Retinal pigment epithelial cell (primary cell): ENCODE results near the gene OVAAL.
"Not testable (repeated sequence)": the region's sequence is repeated elsewhere in the genome, so short reads cannot be mapped to it uniquely, and the experiment has no call there.

Source experiments
- DNase-seq: peaks from one replicate; pipeline ENCODE4 v3.0.0-alpha.2; 2010; ENCODE audit warnings: low read depth
- H3K4me3 ChIP-seq: 2 replicates; pipeline ENCODE4 v1.5.1; 2011; ENCODE audit warnings: mild to moderate bottlenecking, low read length, control low read depth, moderate library complexity
- TF ChIP-seq, protein P1 (sequence below): conservative IDR thresholded peaks from 2 replicates; pipeline ENCODE4 v1.5.1; 2011; ENCODE audit warnings: low read depth, low read length, control low read depth, inconsistent platforms

OVAAL gene

DNA sequence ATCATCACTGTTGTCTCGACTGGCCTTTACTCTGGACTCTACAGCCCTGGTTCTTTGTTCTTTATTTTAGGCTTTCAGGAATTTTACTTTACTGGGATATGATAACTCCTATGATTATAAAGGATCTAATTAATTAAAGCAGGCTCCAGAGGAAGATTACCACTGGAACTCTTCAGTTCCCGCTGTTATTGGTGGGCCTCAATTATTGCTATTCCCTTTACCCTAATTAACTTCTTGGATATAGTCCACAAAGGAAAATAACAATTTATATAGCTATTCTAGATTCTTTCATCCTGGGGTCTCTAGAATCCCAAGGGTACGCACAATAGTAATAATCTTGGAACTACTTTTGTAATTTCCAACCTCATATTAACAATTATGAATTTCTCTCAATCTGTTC, 8.5 kb upstream of the OVAAL start:
- no peak overlapping the region for H3K4me3 ChIP-seq
- no peak for DNase-seq
- TF ChIP-seq, protein P1, sequence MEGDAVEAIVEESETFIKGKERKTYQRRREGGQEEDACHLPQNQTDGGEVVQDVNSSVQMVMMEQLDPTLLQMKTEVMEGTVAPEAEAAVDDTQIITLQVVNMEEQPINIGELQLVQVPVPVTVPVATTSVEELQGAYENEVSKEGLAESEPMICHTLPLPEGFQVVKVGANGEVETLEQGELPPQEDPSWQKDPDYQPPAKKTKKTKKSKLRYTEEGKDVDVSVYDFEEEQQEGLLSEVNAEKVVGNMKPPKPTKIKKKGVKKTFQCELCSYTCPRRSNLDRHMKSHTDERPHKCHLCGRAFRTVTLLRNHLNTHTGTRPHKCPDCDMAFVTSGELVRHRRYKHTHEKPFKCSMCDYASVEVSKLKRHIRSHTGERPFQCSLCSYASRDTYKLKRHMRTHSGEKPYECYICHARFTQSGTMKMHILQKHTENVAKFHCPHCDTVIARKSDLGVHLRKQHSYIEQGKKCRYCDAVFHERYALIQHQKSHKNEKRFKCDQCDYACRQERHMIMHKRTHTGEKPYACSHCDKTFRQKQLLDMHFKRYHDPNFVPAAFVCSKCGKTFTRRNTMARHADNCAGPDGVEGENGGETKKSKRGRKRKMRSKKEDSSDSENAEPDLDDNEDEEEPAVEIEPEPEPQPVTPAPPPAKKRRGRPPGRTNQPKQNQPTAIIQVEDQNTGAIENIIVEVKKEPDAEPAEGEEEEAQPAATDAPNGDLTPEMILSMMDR = no peak

DNA sequence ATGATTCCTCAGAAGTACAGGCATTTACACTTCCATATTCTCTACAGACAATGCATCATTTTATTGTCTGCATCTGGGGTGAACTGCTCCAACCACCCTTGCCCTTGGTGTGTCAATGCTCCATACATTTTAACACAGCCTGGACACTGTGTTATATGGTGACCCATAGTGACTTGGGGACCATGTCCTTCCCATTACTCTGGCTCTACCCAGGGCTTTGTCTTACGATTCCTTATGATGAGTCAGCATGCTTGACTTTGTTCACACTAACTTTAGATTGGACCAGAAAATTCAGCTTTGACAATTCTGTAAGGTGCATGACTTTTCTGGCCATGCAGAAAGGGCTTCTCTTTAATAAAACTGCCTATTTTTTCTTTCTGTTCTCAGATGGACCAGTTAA, 6.8 kb upstream of the OVAAL start:
- TF ChIP-seq, protein P1 = no peak
- H3K4me3 ChIP-seq = no peak overlapping the region
- DNase-seq = no peak

DNA sequence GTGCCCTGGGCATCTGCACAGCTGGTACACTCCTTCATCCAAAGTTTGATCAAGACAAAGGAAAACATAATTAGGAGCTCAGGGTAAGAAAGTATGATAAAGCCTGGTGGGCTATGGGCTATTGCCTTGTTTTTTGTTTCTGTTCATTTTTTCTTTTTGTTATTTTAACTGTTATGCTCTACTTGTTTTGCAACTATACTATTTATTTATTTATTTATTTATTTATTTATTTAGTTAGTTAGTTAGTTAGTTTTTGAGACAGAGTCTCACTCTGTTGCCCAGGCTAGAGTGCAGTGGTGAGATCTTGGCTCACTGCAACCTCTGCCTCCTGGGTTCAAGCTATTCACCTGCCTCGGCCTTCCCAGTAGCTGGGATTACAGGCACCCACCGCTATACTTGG, 5.7 kb upstream of the OVAAL start:
- DNase-seq, H3K4me3 ChIP-seq: not testable (repeated sequence)

DNA sequence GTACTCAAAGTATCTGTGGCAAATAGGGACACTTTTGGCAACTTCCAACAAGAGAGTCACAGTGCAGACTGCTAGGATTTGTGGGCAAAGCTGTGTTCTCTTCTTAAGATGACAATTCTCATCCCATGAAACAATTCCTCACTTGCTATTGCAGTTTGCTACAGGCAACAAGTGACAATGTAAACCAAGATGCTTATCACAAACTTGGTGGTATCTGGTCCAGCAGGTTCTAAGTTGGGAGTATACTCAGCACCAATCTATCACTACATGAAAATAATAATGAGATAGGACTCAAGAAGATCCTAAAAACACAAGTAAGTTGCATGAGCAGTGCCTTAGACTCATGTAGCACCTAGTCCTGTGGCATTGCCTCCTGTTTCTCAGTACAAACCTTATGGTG, 3.4 kb upstream of the OVAAL start:
- DNase-seq = no peak
- no peak overlapping the region for H3K4me3 ChIP-seq
- TF ChIP-seq, protein P1 = no peak

DNA sequence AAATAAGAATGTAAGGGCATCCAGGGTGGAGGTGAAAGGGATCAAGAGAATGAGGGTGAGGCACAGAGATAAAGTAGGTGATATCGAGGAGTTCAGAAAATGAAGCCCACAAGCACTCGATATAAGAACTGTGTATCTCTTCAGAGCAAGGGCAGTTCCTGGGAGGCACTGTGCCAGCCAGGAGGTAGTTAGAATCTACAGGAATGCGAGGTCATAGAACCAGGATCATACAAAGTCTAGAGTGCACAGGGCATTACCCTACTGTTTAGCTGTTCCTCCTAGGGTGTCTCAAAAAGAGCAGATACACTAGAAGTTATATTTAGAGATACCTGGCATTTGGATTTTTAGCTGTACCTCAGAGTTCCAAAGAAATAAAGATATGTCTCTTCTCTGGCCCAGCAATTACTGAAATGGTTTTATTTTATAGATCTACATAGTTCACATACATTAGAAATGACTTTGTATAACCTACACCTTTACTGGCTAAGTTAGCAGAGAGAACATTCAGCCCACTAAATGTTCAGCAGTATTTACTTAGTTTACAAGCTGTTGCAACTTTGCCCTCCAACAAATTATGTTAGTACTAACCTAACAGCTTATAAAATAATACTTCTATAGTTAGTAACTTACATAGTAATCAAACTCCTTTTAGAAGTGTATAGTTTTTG, 1.6 kb downstream of the OVAAL start:
- TF ChIP-seq, protein P1 = no peak
- DNase-seq = no peak

DNA sequence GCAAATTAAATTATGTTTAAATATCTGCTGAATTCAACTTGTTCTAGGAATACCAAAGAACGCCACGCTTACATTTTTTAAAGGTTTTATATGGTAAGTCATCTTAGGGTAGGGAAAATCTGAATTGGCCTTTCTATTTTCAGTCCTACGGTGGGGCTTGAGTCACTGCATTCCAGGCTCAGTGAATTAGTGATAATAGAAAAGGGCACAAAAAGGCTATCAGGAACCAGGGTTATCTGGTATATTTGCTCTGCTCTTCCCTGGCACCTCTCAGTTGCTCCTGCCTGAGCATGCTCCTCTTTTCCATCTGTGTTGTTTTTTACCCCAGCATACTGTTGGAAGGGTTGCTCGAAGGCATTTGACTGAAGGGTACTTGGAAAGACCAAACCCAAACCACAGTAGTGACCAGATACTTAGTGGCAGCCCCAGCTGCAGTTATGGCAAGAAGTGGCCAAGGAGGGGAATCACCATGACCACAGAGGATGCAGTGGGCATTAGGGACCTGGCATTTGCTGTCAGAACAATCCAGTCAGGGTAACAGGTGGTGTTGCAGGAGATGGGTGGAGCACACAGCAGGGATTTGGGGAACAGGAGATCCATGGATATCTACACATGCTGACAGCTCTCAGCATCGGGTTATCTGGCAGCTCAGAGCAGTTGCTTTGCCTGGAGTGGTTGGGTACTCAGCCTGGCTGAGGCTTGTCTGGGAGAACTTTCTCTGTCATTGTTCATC, 2.3 kb downstream of the OVAAL start:
- no peak for DNase-seq
- TF ChIP-seq, protein P1 = no peak
- no peak overlapping the region for H3K4me3 ChIP-seq

More for the DNA sequence above, 1.6 kb downstream of the OVAAL start:
- H3K4me3 ChIP-seq = no peak overlapping the region

DNA sequence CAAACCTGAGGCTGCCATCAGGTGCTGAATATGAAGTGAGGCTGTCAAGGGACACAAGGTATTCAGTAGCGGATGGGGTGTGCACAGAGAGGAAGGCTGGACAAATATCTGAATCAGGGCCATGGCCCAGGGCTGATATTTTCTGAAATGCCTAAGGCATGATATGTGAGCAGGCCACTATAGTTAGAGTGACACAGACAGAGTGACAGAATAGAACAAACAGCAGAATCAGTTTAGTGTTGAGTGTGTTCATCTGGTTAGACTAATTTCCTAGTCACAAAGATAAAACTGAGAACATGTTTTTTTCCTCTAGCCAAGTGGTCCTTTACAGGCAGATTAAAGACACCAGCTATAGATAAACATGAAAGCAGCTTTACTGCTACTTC, 3.9 kb downstream of the OVAAL start:
- TF ChIP-seq, protein P1 = no peak
- H3K4me3 ChIP-seq = no peak overlapping the region
- DNase-seq = no peak
